ENCODE measurements around the gene SUCNR1. TPM values are rescaled to one million over a fixed set of nuclear protein-coding genes. Genes with fewer than 3 reads are reported as not detected.
A peak's percentile ranks its signal among the peaks of the same experiment; 100 is the strongest.
"Not testable (repeated sequence)": the region's sequence is repeated elsewhere in the genome, so short reads cannot be mapped to it uniquely, and the experiment has no call there.

SUCNR1 gene
- total RNA-seq, 1 experiment from 2014 or later = 0.61 TPM

- Histone ChIP-seq H3K9me3 (replicated peaks) (no peaks in the 10 kb centered on the region), H3K27me3 (no peaks in the 10 kb centered on the region), H3K4me3 (no peak overlapping the region), H3K4me1 (peaks cover 3% of the 10 kb centered on the region; the same call in 1 of the 2 replicates), H3K36me3 (no peaks in the 10 kb centered on the region), H3K27ac (no peak overlapping the region)
- no peak for DNase-seq
These were observed 13.5 kb upstream of the SUCNR1 start for GRCh38 chr3:151859905-151860304.

DNA sequence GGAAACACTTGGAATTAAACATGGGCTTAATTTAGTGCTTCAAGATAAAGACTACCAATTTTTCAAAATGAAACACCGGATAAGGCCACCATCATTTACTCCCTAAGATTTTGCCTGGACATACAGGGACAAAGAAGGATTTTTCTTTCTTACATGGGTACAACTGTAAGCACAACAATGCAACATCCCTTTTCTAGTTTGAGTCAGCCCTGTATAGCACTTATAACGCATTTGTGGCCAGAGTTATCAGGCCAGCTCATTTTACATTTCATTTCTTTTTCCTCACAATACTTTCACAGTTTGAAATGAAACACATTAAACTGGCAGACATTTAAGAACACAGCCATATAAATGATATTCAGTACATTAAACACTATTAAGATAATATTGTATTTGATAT, 9.8 kb upstream of the SUCNR1 start:
- Histone ChIP-seq H3K27ac (no peak overlapping the region), H3K4me3 (no peak overlapping the region), H3K36me3 (no peaks in the 10 kb centered on the region), H3K4me1 (peaks cover 18% of the 10 kb centered on the region), H3K27me3 (no peaks in the 10 kb centered on the region), H3K9me3 (replicated peaks) (no peaks in the 10 kb centered on the region)
- DNase-seq = no peak

- Histone ChIP-seq H3K36me3 (no peaks in the 10 kb centered on the region), H3K27me3 (no peaks in the 10 kb centered on the region), H3K27ac (no peak overlapping the region), H3K4me3 (no peak overlapping the region), H3K4me1 (peaks cover 18% of the 10 kb centered on the region), H3K9me3 (replicated peaks) (no peaks in the 10 kb centered on the region)
- DNase-seq = no peak
These were observed 8.9 kb upstream of the SUCNR1 start for GRCh38 chr3:151864423-151865101.

DNA sequence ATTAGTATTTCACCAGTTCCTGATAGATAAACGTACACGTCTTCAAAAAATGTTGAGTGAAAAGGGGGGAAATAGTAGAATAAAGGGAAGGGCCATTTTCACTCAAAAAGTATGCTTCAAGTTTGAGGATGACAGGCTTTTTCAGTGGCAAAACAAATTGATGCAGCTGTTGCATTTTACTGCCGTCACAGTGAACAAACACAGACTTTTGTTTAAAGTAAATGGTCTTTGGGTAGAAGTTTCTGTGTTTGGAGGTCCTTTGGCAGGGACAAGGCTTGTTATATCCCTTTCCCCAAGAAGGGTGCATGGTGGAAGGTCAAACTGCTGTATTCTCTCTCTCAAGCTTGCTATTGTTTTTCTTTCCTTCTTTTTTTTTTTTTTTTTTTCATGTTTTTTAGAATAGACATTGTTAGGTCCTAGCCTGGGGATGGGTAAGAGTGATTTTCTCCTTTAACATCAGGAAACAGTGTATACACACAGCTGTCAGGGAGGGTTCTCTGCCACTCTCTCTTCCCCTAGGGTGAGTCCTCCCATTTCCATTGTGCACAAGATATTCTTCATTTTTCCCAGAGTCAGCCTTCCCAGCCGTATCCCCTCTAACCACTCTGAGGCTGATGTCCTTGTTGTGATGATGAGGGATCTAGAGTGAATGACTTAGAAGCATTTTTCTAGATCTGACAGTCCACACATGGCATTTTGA, 6.6 kb upstream of the SUCNR1 start:
- Histone ChIP-seq H3K9me3 (replicated peaks) (no peaks in the 10 kb centered on the region), H3K27me3 (no peaks in the 10 kb centered on the region), H3K4me3 (peak overlapping the region; percentile 30), H3K36me3 (no peaks in the 10 kb centered on the region), H3K27ac (peak overlapping the region; percentile 93), H3K4me1 (peaks cover 18% of the 10 kb centered on the region)
- DNase-seq = peak; percentile 67 to 88

GRCh38 chr3:151867666-151868065, 5.8 kb upstream of the SUCNR1 start:
- no peaks in the 10 kb centered on the region for H3K36me3 ChIP-seq
- H3K4me3 ChIP-seq = no peak overlapping the region
- peaks cover 18% of the 10 kb centered on the region for H3K4me1 ChIP-seq
- peak overlapping the region; percentile 93 for H3K27ac ChIP-seq
- H3K27me3 ChIP-seq = no peaks in the 10 kb centered on the region
- no peaks in the 10 kb centered on the region for H3K9me3 ChIP-seq (replicated peaks)
- DNase-seq = no peak

DNA sequence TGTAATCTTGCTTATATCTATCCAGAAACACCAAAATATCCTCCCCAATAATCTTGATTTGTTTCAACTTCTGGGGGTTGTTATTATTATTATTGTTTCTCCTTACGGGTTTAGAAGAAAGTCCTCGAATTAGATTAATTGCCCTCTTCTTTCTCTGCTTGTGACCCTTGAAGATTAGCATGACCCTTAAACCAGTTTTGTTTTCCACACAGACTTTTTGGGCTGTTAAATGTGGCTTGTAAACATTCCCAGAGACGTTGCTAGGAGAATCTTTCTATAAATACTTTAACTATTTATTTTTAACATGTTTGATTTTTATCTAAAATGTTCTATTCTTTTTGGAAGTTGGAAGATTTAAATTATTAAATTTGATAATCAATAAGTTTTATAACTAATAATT, 4.3 kb upstream of the SUCNR1 start:
- H3K4me3 ChIP-seq = no peak overlapping the region
- no peaks in the 10 kb centered on the region for H3K27me3 ChIP-seq
- H3K27ac ChIP-seq = no peak overlapping the region
- H3K9me3 ChIP-seq (replicated peaks) = no peaks in the 10 kb centered on the region
- no peaks in the 10 kb centered on the region for H3K36me3 ChIP-seq
- no peak for DNase-seq
- H3K4me1 ChIP-seq = peaks cover 29% of the 10 kb centered on the region

GRCh38 chr3:151871639-151872468, 1.6 kb upstream of the SUCNR1 start:
- no peaks in the 10 kb centered on the region for H3K27me3 ChIP-seq
- H3K27ac ChIP-seq = no peak overlapping the region
- H3K4me3 ChIP-seq = no peak overlapping the region
- no peaks in the 10 kb centered on the region for H3K36me3 ChIP-seq
- H3K4me1 ChIP-seq = peaks cover 24% of the 10 kb centered on the region
- no peak for DNase-seq
- no peaks in the 10 kb centered on the region for H3K9me3 ChIP-seq (replicated peaks)

GRCh38 chr3:151874079-151874478, 636 bp downstream of the SUCNR1 start:
- not testable (repeated sequence) for H3K9me3 ChIP-seq (replicated peaks); H3K4me3 ChIP-seq; DNase-seq; H3K27ac ChIP-seq; H3K36me3 ChIP-seq; H3K27me3 ChIP-seq
- peaks cover 14% of the 10 kb centered on the region for H3K4me1 ChIP-seq

GRCh38 chr3:151875759-151876158, 2.3 kb downstream of the SUCNR1 start:
- no peaks in the 10 kb centered on the region for H3K36me3 ChIP-seq
- DNase-seq = no peak
- peaks cover 14% of the 10 kb centered on the region for H3K4me1 ChIP-seq
- no peak overlapping the region for H3K4me3 ChIP-seq
- no peaks in the 10 kb centered on the region for H3K27me3 ChIP-seq
- no peaks in the 10 kb centered on the region for H3K9me3 ChIP-seq (replicated peaks)
- no peak overlapping the region for H3K27ac ChIP-seq

DNA sequence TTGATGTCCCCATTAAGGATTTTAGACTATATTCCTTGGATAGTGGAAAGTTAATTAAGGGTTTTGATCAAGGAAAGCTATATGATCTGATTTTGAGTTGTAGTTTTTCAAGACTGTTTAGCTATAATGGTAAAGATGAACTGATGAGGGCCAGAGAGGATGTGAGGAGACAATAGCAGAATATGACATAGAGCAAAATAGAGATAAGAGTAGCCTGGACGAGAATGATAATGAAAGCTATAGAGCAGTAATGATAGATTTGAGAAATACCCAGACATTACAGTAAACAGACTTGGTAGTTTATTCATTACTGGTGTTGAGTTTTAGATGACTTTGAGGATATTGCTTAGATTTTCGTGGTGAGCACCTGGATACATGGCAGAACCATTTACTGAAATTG, 3.8 kb downstream of the SUCNR1 start:
- Histone ChIP-seq H3K27me3 (no peaks in the 10 kb centered on the region), H3K4me1 (peaks cover 14% of the 10 kb centered on the region), H3K27ac (no peak overlapping the region), H3K9me3 (replicated peaks) (no peaks in the 10 kb centered on the region), H3K36me3 (no peaks in the 10 kb centered on the region), H3K4me3 (no peak overlapping the region)
- DNase-seq = no peak

GRCh38 chr3:151878465-151878864, 5.0 kb downstream of the SUCNR1 start:
- Histone ChIP-seq H3K4me3 (no peak overlapping the region), H3K27ac (no peak overlapping the region), H3K27me3 (no peaks in the 10 kb centered on the region), H3K9me3 (replicated peaks) (no peaks in the 10 kb centered on the region), H3K4me1 (peaks cover 6% of the 10 kb centered on the region), H3K36me3 (no peaks in the 10 kb centered on the region)
- DNase-seq = no peak

DNA sequence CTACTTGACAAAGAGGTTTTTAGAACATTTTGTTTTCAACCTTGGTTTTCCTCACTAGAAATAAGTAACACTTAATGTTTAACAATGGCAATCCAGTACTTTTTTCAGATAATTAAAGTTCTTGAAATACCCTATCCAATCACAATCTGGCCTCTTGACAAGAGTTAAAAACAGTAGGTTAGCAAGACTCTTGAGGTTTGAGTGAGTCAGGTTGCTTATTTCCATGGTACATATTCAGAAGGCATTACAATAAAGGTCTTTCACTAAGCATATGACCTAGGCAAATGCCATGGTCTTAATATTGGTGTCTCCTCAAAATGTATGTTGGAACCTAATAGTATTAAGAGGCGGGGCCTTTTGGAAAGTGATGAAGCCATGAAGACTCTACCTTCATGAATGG, 5.6 kb downstream of the SUCNR1 start:
- H3K9me3 ChIP-seq (replicated peaks) = no peaks in the 10 kb centered on the region
- no peaks in the 10 kb centered on the region for H3K36me3 ChIP-seq
- H3K4me3 ChIP-seq = no peak overlapping the region
- no peak for DNase-seq
- H3K4me1 ChIP-seq = 0 out of 2 replicates have a peak, but pooled peaks cover 3% of the 10 kb centered on the region
- H3K27ac ChIP-seq = no peak overlapping the region
- no peaks in the 10 kb centered on the region for H3K27me3 ChIP-seq

DNA sequence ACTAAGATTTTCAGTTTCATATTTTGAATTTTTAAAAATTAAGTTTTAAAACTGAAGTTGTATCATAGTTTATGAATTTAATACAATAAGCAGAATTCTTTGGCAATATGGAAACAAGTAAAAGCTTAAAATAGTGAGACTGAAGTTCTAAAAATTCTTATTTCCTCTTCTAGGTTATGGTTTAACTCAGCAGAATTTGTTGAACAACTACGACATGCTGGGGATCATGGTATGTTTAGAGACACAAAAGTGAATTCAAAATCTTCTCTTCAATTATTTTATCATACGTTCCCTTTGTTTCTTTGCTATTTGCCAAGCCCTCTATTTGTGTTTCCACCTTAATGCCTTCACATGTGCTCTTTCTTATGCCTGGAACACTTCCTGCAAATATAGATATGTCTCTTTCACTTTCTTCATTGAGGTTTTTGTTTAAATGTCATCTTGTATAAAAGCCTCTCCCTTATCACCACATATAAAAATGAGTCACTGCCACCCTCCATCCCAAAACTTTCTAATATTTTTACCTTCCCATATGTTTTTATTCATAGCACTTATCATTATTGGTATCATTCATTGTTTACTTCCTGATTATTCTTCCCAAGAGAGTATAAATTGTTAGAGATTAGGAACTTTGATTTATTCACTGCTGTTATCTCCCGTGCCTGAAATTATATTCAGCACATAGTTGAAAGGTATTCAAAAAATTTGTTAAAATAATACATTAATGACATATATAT, 6.4 kb downstream of the SUCNR1 start:
- H3K4me3 ChIP-seq = no peak overlapping the region
- no peaks in the 10 kb centered on the region for H3K9me3 ChIP-seq (replicated peaks)
- H3K36me3 ChIP-seq = no peaks in the 10 kb centered on the region
- H3K27me3 ChIP-seq = no peaks in the 10 kb centered on the region
- H3K4me1 ChIP-seq = 0 out of 2 replicates have a peak, but pooled peaks cover 3% of the 10 kb centered on the region
- DNase-seq = no peak
- H3K27ac ChIP-seq = no peak overlapping the region

DNA sequence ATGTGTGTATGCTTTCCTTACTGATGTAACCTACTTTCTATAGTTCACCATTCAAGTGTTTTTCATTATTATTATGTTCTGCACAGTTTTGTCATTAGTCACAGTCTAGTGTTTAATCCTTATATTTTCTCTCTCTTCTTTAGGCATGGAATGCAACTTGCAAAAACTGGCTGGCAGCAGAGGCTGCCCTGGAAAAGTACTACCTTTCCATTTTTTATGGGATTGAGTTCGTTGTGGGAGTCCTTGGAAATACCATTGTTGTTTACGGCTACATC, 6.9 kb downstream of the SUCNR1 start:
- Histone ChIP-seq H3K36me3 (no peaks in the 10 kb centered on the region), H3K27ac (no peak overlapping the region), H3K4me3 (no peak overlapping the region), H3K27me3 (no peaks in the 10 kb centered on the region), H3K4me1 (0 out of 2 replicates have a peak, but pooled peaks cover 3% of the 10 kb centered on the region), H3K9me3 (replicated peaks) (no peaks in the 10 kb centered on the region)
- DNase-seq = no peak

DNA sequence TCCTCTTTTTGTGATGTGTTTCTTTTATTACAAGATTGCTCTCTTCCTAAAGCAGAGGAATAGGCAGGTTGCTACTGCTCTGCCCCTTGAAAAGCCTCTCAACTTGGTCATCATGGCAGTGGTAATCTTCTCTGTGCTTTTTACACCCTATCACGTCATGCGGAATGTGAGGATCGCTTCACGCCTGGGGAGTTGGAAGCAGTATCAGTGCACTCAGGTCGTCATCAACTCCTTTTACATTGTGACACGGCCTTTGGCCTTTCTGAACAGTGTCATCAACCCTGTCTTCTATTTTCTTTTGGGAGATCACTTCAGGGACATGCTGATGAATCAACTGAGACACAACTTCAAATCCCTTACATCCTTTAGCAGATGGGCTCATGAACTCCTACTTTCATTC, 7.7 kb downstream of the SUCNR1 start:
- no peak for DNase-seq
- no peaks in the 10 kb centered on the region for H3K4me1 ChIP-seq
- no peaks in the 10 kb centered on the region for H3K36me3 ChIP-seq
- H3K27ac ChIP-seq = no peak overlapping the region
- H3K27me3 ChIP-seq = no peaks in the 10 kb centered on the region
- no peaks in the 10 kb centered on the region for H3K9me3 ChIP-seq (replicated peaks)
- no peak overlapping the region for H3K4me3 ChIP-seq
